GM18507 (cell line): ENCODE data around the gene NRXN3.

Experiments
- DNase-seq: peaks from one replicate; pipeline ENCODE4 v3.0.0; 2011; ENCODE audit warnings: low read depth; ENCODE audit not compliant: insufficient read length; ENCODE audit errors: extremely low spot score
- FAIRE-seq: peaks from 2 replicates; lab custom pipeline; 2011; peaks lifted over from hg19 to GRCh38; lab: Jason Lieb, UNC

Gene NRXN3

DNA sequence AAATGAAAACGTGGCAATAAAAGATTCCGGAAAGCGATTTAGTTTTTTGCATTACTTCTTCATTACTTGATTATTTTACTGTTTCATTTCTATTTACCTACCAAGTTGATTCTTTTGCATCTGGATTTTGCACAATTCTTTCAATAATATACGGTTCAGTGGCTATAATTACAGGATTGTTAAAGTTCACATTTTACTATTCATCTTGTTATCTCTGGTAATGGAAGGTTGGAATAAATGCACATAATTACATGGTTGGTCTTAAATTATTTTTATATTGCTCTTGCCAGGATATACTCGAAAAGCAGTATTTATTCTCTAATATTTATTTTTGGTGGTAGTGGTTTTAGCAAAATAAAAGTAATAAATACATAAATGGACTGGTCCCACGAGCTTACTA, 1203.3 kb downstream of the NRXN3 start:
- FAIRE-seq: no peak
- DNase-seq: no peak

GRCh38 chr14:79375356-79375755, 1205.2 kb downstream of the NRXN3 start:
- no peak for FAIRE-seq
- no peak for DNase-seq

DNA sequence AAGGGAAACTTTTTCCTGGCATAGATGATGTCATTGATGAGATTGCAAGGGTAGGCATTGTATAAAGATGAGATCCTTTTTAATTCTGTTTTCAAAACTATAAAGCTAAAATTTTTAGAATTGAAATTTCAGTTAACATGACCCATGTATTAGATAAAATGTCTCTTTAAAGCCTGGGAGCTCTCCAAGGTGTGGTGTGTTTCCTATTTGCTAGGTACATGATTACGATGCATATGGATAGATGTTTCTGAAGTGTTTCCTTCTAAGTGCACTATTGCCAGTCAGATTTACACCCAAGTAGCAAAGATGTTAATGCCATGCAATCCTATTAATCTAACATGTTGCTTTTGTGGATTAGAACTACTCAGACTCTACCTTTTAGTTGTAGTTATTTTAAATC, 1206.4 kb downstream of the NRXN3 start:
- no peak for FAIRE-seq
- DNase-seq: no peak

GRCh38 chr14:79378020-79378419, 1207.8 kb downstream of the NRXN3 start:
- DNase-seq: no peak
- FAIRE-seq: no peak

DNA sequence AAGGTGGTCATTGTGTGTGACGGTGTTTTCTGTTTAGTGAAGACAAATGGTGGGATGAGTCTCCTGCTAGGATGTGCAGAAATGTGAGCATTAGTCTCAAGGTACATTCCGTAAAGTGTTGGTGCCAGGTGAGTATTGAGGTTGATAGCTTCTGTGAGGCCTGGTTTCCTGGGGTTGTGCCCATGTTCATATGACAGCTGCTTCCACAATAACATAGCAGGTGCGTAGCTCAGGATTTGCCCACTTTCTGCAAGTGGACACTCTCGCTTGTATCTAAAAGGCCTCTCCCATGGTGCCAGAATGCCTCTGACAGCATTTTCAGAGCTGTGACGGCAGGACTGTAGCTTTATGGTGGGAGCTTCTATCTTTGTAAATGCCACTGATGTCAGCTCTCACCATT, 1209.1 kb downstream of the NRXN3 start:
- DNase-seq: no peak
- no peak for FAIRE-seq

DNA sequence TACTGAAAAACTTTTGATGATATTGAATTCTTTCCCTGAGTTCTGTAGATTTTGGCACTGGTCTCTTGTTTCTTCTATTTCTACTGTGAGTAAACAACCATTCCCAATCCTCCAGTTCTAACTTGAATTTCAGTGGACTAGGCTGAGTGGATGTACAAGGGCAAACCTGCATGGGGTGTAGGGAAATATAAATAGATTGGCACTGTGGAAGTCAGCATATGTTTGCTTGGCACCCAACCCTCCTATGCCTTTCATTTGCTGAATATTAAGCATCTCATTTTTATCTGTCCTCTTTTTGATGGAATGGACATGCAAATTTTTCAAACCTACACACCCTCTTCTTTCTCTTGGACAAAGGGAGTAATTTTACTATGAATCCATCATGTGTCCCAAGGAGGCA, 1212.9 kb downstream of the NRXN3 start:
- FAIRE-seq (no peak), DNase-seq (no peak)

DNA sequence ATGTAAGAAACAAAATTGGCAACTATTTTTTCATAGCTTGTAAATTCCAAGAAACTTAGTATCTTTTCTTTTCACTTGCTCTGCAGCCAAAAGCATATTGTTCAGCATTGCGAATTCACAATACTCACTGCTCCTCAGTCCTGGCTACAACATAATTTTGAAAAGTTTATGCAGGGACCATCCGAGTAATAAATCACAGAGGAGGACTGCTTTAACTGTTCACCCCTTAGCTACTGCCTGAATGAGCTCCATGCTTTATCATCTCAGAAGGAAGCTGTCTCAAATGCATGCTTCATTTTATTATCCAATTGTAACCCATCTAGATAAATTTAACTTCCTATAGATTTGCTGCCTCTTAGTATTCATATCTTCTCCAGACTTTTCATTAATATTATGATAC, 1213.3 kb downstream of the NRXN3 start:
- FAIRE-seq: no peak
- DNase-seq: no peak

- DNase-seq (no peak), FAIRE-seq (no peak)
Measured at GRCh38 chr14:79395061-79395460, 1224.9 kb downstream of the NRXN3 start.

DNA sequence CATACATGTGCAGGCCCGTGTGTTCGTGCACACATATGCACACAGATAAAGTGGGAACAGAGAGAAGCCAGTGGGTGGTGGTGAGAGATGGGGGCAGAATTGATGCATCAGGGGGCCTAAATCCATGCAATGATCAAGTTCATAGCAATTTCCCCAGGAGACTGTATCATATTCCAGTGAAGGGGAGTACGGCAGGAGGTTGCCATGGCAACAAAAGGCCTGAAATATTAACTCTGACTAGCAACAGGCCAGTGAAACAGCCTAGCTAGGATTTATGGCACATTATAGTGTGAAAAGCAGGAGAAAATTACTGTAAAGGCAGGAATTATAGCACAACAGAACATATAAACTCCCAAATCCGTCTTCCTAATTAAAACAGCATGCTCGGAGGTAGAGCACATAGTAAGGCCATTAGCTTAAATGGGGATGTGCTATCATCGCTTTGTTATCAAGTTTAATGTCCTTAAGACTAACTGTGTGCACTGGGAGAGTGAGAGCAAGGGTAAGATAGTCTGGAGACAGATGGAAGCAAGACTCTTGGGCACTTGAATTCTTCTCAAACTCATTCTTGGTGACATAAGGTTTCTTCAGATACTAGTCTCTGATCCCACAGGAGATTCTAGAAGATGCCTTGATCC, 1234.8 kb downstream of the NRXN3 start:
- DNase-seq (no peak), FAIRE-seq (no peak)

DNA sequence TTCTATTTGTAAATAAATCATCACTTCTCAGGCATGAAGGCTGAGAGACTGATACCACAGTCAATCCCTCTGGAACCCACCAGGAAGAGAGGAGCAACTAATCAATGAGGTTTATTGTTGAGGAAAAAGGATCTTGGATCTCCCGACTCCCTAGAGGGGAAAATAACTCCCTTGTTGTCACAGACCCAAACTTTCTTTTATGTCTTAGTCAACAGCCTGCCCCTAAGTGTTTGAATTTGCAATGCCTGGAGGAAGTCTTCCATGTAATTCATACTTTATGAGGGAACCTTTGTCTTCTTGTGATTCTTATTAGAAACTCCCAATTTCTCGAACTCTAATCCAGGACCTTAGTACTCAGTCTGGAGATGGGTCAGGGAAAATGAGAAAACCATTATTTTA, 1235.3 kb downstream of the NRXN3 start:
- DNase-seq (no peak), FAIRE-seq (no peak)

DNA sequence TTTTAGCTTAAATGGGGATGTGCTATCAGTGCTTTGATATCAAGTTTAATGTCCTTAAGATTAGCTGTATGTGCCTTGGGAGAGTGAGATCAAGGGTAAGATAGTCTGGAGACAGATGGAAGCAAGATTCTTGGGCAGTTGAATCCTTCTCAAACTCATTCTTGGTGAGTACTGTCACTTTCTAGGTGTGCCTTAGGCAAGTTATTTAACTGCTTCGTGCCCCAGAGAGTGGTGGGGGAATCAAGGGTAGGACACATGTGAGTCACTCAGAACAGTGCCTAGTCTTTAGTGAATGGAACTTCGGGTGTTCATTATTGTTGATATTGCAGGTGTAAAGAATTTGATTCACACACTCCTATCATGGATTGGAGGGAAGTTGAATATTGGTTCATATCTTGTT, 1237.4 kb downstream of the NRXN3 start:
- FAIRE-seq (no peak), DNase-seq (no peak)

GRCh38 chr14:79408696-79409095, 1238.5 kb downstream of the NRXN3 start:
- FAIRE-seq: no peak
- no peak for DNase-seq

DNA sequence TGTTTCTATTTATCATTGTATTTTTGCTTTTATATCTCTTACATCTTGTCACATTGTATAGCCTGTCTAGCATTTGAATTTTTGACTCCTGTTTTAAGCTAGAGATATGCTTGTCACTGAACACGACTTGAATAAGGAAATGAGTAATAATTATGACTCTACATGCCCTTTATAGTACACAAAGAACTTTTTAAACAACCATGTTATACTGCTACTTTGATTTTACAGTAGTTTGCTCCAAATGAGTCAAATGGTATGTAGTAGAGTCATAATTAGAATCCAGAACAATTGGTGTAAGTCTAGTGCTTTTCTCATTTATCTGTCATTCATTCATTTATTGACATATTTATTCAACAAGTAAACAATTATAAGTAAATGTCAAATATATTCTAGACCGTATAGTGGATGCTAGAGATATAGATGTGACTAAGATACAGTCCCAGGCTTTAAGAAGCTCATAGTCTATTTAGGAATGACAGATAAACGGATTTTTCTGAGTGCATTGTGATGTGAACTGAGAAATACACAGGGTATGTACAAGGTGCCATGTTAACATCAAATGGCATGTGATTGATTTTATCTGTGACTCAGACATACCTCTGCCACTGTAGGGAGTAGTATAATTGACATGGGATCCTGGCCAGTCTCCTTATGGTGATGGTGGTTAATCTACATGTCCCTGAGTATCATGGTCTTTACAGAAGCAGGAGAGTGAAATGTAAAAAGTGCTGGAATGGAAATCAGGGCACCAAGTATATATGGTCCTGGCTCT, 1241.4 kb downstream of the NRXN3 start:
- DNase-seq (no peak), FAIRE-seq (no peak)

- FAIRE-seq: no peak
- DNase-seq: no peak
Measured at GRCh38 chr14:79412822-79413221, 1242.6 kb downstream of the NRXN3 start.

DNA sequence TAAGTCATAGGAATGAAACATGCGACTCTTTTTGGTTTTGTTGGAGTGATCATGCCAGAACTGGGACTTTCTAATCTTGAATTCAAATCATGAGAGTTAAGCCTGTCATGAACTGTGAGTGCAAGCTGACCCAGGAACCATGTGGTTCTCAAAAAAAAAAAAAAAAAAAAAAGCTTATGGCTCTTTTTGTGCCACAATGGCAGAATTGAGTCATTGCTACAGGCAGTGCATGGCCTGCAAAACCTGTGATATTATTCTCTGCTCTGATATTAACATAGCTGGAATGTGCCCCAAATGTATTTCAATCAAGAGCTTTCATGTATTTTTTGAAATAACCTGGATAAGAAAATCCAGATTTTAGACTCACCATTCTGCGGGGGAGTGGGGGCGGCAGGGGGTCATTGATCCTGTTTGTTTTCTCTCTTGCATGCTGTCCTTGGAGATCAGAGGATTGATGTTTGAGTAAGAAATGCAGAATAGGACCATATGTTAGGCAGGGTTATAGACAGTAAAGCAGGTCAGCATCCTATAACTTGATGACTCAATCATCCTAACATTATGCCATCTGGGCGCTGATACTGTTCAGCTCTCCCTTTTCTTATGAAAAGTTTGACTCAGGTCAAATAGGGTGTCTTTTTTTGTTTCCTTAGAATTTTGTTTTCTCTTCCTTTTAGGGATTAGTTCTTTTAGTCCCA, 1243.7 kb downstream of the NRXN3 start:
- DNase-seq (no peak), FAIRE-seq (no peak)

- DNase-seq: no peak
- FAIRE-seq: no peak
Measured at GRCh38 chr14:79415726-79416125, 1245.6 kb downstream of the NRXN3 start.

DNA sequence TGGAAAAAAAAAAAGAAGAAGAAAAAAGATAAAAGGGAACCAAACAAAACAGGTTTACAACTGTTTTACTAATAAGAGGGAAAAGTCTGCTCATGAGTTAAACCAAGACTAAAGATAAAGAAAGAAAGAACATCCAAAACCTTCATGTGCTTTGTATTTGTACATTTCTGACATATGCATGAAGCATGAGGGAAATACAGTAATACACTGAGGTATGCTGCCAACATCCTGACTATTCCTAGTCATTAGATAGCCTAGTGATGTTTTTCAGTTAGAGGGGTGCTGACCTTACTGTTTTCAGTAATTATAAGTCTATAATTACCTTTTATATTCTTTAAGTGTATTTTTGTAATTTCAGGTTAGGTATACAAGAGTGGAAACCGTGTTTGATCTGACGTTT, 1247.8 kb downstream of the NRXN3 start:
- FAIRE-seq: no peak

GRCh38 chr14:79418649-79419415, 1248.7 kb downstream of the NRXN3 start:
- FAIRE-seq (no peak), DNase-seq (no peak)

More for the DNA sequence above, 1247.8 kb downstream of the NRXN3 start:
- no peak for DNase-seq

DNA sequence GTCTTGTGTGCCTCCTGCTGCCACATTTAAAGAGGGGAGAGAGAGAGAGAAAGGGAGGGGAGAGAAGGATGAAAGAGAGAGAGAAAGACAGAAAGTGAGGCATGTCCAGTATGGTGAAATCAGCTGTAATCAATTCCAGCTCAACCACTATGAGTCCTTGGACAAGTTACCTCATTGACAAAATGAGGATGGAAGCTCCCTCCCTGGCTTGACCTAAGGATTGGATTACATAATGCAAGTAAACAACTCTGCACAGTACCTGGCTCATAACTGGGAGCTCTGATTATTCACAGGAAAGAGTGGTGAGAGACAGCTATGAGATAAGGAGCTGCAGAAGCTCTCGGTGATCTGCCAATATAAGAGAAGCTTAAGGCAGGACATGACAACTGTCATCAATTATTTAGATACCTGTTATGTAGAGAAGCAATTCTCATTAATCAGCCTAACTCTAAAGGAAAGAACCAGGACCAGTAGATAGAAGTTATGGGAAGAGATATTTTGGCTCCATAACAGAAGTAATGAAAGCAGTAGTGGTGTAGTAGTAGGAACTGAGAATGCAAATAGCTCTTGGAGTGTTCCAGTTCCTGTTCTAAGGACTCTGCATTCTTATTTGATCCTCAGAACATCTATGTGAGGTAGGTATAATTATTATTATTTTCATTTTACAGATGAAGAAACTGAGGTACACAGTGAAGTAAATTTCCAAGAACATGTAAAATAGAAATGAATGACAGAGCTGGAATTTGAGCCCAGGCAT, 1249.6 kb downstream of the NRXN3 start:
- no peak for DNase-seq
- no peak for FAIRE-seq
